PC-3 (cell line): ENCODE data around the gene ELAPOR1. TPM values are rescaled to one million over a fixed set of nuclear protein-coding genes. Genes with fewer than 3 reads are reported as not detected.
A peak's percentile ranks its signal among the peaks of the same experiment; 100 is the strongest.

ENCODE experiments used
- ATAC-seq: fragments of 200-7000 bp; cut with Tn5 transposase; 2 replicates; pipeline ENCODE4 v1.9.1; 2020; ENCODE audit warnings: mild to moderate bottlenecking, moderate library complexity
- BruUV-seq: library from RNA; stranded (reverse); fragments of 400-500 nt; replicated peaks from 2 replicates; lab custom pipeline; 2021; lab: Mats Ljungman, UMichigan
- CTCF ChIA-PET: fragments of 300-600 bp; sonication (Branson Sonifier 250); formaldehyde crosslinking; loops from one replicate; lab custom pipeline; 2022; ENCODE audit warnings: antibody characterized with exemption; lab: Charles Lee
- POLR2A ChIA-PET: fragments of 300-600 bp; sonication (Branson Sonifier 250); formaldehyde crosslinking; loops from one replicate; lab custom pipeline; 2022; ENCODE audit warnings: antibody characterized with exemption; ENCODE audit not compliant: unreplicated experiment; lab: Charles Lee
- DNase-seq: peaks from one replicate; pipeline ENCODE4 v3.0.0-alpha.2; 2015
- H2AFZ ChIP-seq: fragments of 300-600 bp; sonication (generic); 2 replicates; pipeline ENCODE4 v1.6.0; 2016; ENCODE audit warnings: antibody characterized with exemption, low read length
- H3F3A ChIP-seq: fragments of 300-600 bp; sonication (generic); one replicate; pipeline ENCODE4 v1.6.0; 2017; ENCODE audit warnings: antibody characterized with exemption, low read length, control low read depth, mild to moderate bottlenecking; ENCODE audit not compliant: unreplicated experiment
- H3K27ac ChIP-seq: fragments of 300-600 bp; sonication (generic); 2 replicates; pipeline ENCODE4 v1.5.1; 2016; ENCODE audit warnings: mild to moderate bottlenecking, low read length
- H3K27me3 ChIP-seq: fragments of 300-600 bp; sonication (generic); 2 replicates; pipeline ENCODE4 v1.6.1; 2016; ENCODE audit warnings: low read length, mixed read lengths
- H3K36me3 ChIP-seq: fragments of 300-600 bp; sonication (generic); 2 replicates; pipeline ENCODE4 v1.6.1; 2016; ENCODE audit warnings: low read depth, mixed run types, low read length, mixed read lengths
- H3K4me1 ChIP-seq: fragments of 300-600 bp; sonication (generic); 2 replicates; pipeline ENCODE4 v1.5.1; 2016; ENCODE audit warnings: low read length; ENCODE audit not compliant: insufficient read depth
- H3K4me2 ChIP-seq: fragments of 300-600 bp; sonication (generic); 2 replicates; pipeline ENCODE4 v1.6.0; 2016; ENCODE audit warnings: low read length
- H3K4me3 ChIP-seq: fragments of 300-600 bp; sonication (generic); 2 replicates; pipeline ENCODE4 v1.5.1; 2016; ENCODE audit warnings: mild to moderate bottlenecking, low read length, mixed read lengths
- H3K79me2 ChIP-seq: fragments of 300-600 bp; sonication (generic); 2 replicates; pipeline ENCODE4 v1.6.1; 2017; ENCODE audit warnings: low read length, mixed read lengths
- H3K9ac ChIP-seq: fragments of 300-600 bp; sonication (generic); 2 replicates; pipeline ENCODE4 v1.6.0; 2016; ENCODE audit warnings: mild to moderate bottlenecking, low read length
- H3K9me2 ChIP-seq: fragments of 300-600 bp; sonication (generic); replicated peaks from 2 replicates; pipeline ENCODE4 v1.6.1; 2016; ENCODE audit warnings: mixed run types, low read length, mixed read lengths
- H3K9me3 ChIP-seq: fragments of 300-600 bp; sonication (generic); 2 replicates; pipeline ENCODE4 v1.6.1; 2016; ENCODE audit warnings: low read length, mixed read lengths
- H4K20me1 ChIP-seq: fragments of 300-600 bp; sonication (generic); 2 replicates; pipeline ENCODE4 v1.6.1; 2016; ENCODE audit warnings: low read length, mixed read lengths
- CTCF ChIP-seq: fragments of 300-600 bp; sonication (generic); conservative IDR thresholded peaks from 2 replicates; pipeline ENCODE4 v1.5.1; 2017; ENCODE audit warnings: antibody characterized with exemption, low read depth, mild to moderate bottlenecking, low read length
- EZH2 ChIP-seq: fragments of 300-600 bp; sonication (generic); IDR thresholded peaks from one replicate; pipeline ENCODE4 v1.6.1; 2017; ENCODE audit warnings: antibody characterized with exemption, mild to moderate bottlenecking, low read length; ENCODE audit not compliant: unreplicated experiment
- EZH2phosphoT487 ChIP-seq: fragments of 300-600 bp; sonication (generic); IDR thresholded peaks from 2 replicates; pipeline ENCODE4 v1.6.1; 2018; ENCODE audit warnings: mild to moderate bottlenecking, antibody characterized with exemption, low read length, borderline replicate concordance
- intact Hi-C: fragments of 100-400 bp; cut with micrococcal nuclease; formaldehyde crosslinking; loops from 2 replicates; pipeline ENCODE4 v1.9.0; 2023
- total RNA-seq: library from RNA; depleted of rRNA; stranded (reverse); fragments of >200 nt; gene quantifications from 2 replicates; pipeline ENCODE4 v1.2.3, GENCODE V29; 2014

The ELAPOR1 gene
- total RNA-seq, 1 experiment from 2014 or later: 0.80 TPM

- Histone ChIP-seq H3K4me2 (no peak overlapping the region), H3K27me3 (no peaks in the 10 kb centered on the region), H3K9me2 (no peaks in the 10 kb centered on the region), H3K9ac (no peak overlapping the region), H3K36me3 (no peaks in the 10 kb centered on the region), H3K79me2 (no peaks in the 10 kb centered on the region), H3K4me3 (no peak overlapping the region), H3F3A (no peaks in the 10 kb centered on the region), H3K9me3 (no peaks in the 10 kb centered on the region), H3K27ac (no peak overlapping the region), H3K4me1 (peaks cover 12% of the 10 kb centered on the region), H4K20me1 (no peaks in the 10 kb centered on the region), H2AFZ (peak overlapping the region; percentile 55; the same call in 1 of the 2 replicates)
- ChIA-PET CTCF (no interaction called here), POLR2A (no interaction called here)
- TF ChIP-seq EZH2: no peak
- no peak for TF ChIP-seq EZH2phosphoT487
- TF ChIP-seq CTCF: no peak
- ATAC-seq: no peak
- intact Hi-C loops: no loop called here
- no peak for DNase-seq
- BruUV-seq: no TSS peak
These were observed 36.1 kb downstream of the ELAPOR1 start for GRCh38 chr1:109149874-109150601.

- ChIA-PET CTCF (no interaction called here), POLR2A (interaction anchor here (0.6 to 0.7 kb wide), 2 partner anchors 52 to 397 kb away, joined by 3 to 4 read pairs; no protein-coding TSS in a partner anchor)
- intact Hi-C loops: no loop called here
- no peaks in the 10 kb centered on the region for H3K36me3 ChIP-seq
- DNase-seq (peak; percentile 55), ATAC-seq (peak; percentile 89)
- H3K4me3 ChIP-seq: no peak overlapping the region
- no peaks in the 10 kb centered on the region for H3K9me2 ChIP-seq
- no TSS peak for BruUV-seq
- H3K9ac ChIP-seq: no peak overlapping the region; the same call in 1 of the 2 replicates
- peak overlapping the region; percentile 47 for H3K27ac ChIP-seq
- no peaks in the 10 kb centered on the region for H3F3A ChIP-seq
- H3K4me2 ChIP-seq: 0 out of 2 replicates have a peak overlapping the region, but pooled peaks have one; percentile 16
- H4K20me1 ChIP-seq: no peaks in the 10 kb centered on the region
- no peaks in the 10 kb centered on the region for H3K27me3 ChIP-seq
- H3K9me3 ChIP-seq: no peaks in the 10 kb centered on the region
- peak overlapping the region; percentile 65 for H2AFZ ChIP-seq
- H3K79me2 ChIP-seq: no peaks in the 10 kb centered on the region
- TF ChIP-seq CTCF (no peak), EZH2 (no peak), EZH2phosphoT487 (no peak)
- H3K4me1 ChIP-seq: peaks cover 12% of the 10 kb centered on the region
These were observed 37.5 kb downstream of the ELAPOR1 start for GRCh38 chr1:109151146-109151990.
